Thoracic aorta (tissue), 2 donors: ENCODE measurements around the gene PPP2R1A. TPM values are rescaled to one million over a fixed set of nuclear protein-coding genes. Genes with fewer than 3 reads are reported as not detected.
A peak's percentile ranks its signal among the peaks of the same experiment; 100 is the strongest.

Source experiments
- ATAC-seq: fragments of 150-250 bp; one replicate; pipeline ENCODE4 v1.8.0; 2017; ENCODE audit warnings: low read depth; ENCODE audit not compliant: insufficient number of reproducible peaks, low FRiP score
- DNase-seq: peaks from one replicate; pipeline ENCODE4 v3.0.0-alpha.2; 2020; ENCODE audit warnings: low spot score
- H3K27ac ChIP-seq, 2 donors: fragments of 200-600 bp; sonication (generic); 1 replicate in 1 of 2; 2 replicates in 1 of 2; pipeline ENCODE4 v1.5.1; 2016; ENCODE audit warnings: mild to moderate bottlenecking in 2 of 2, moderate library complexity in 2 of 2
- H3K27me3 ChIP-seq: fragments of 200-600 bp; sonication (generic); replicated peaks from 2 replicates; pipeline ENCODE4 v1.6.0; 2016; ENCODE audit warnings: mild to moderate bottlenecking; ENCODE audit not compliant: insufficient read depth
- H3K36me3 ChIP-seq: fragments of 200-600 bp; sonication (generic); one replicate; pipeline ENCODE4 v1.5.1; 2016
- H3K4me1 ChIP-seq, 2 donors: fragments of 200-600 bp; sonication (generic); 1 replicate in 1 of 2; 2 replicates in 1 of 2; pipeline versions ENCODE4 v1.5.1 to v1.6.0; 2016; ENCODE audit warnings: low read depth in 2 of 2, mild to moderate bottlenecking in 1 of 2; ENCODE audit not compliant: control insufficient read depth in 1 of 2
- H3K4me3 ChIP-seq: fragments of 200-600 bp; sonication (generic); 2 replicates; pipeline ENCODE4 v1.5.1; 2016; ENCODE audit warnings: mild to moderate bottlenecking
- H3K9me3 ChIP-seq: fragments of 200-600 bp; sonication (generic); 2 replicates; pipeline ENCODE4 v1.5.1; 2016
- total RNA-seq, 2 donors: library from RNA; depleted of rRNA; stranded (reverse); fragments of >200 nt; gene quantifications; one replicate each; pipeline versions ENCODE4 v1.1.0 to v1.2.3, GENCODE V29; 2016
- TF ChIP-seq, protein P1 (sequence below): fragments of 200-600 bp; sonication (generic); IDR thresholded peaks from one replicate; pipeline ENCODE4 v1.5.1; 2019; ENCODE audit warnings: antibody characterized with exemption

The PPP2R1A gene
- total RNA-seq, 2 donors from 2014 or later: 153 to 252 TPM

DNA sequence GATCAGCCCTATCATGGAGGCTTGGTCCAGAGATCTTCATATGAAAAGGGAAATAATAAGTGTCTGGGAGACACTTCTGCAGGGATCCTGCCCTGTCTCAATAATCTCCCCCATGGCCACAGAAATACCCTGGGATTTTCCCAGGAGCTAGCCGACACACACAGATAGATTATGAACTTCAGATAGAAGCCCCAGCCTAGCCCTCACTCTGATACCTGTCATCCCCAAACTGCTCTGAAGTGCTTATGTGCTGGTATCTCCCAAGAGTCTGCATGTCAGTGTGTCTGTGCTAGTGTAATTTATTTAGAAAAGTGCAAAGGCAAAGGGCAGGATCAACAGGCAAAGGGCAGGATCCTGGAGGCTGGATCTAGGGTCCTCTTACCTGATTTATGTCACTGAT, 40.8 kb downstream of the PPP2R1A start:
- TF ChIP-seq, protein P1, sequence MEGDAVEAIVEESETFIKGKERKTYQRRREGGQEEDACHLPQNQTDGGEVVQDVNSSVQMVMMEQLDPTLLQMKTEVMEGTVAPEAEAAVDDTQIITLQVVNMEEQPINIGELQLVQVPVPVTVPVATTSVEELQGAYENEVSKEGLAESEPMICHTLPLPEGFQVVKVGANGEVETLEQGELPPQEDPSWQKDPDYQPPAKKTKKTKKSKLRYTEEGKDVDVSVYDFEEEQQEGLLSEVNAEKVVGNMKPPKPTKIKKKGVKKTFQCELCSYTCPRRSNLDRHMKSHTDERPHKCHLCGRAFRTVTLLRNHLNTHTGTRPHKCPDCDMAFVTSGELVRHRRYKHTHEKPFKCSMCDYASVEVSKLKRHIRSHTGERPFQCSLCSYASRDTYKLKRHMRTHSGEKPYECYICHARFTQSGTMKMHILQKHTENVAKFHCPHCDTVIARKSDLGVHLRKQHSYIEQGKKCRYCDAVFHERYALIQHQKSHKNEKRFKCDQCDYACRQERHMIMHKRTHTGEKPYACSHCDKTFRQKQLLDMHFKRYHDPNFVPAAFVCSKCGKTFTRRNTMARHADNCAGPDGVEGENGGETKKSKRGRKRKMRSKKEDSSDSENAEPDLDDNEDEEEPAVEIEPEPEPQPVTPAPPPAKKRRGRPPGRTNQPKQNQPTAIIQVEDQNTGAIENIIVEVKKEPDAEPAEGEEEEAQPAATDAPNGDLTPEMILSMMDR: no peak
- H3K4me1 ChIP-seq: no peaks in the 10 kb centered on the region
- no peak for ATAC-seq
- H3K27me3 ChIP-seq: no peaks in the 10 kb centered on the region
- no peaks in the 10 kb centered on the region for H3K9me3 ChIP-seq
- DNase-seq: no peak
- peaks cover 20% of the 10 kb centered on the region for H3K36me3 ChIP-seq
- H3K27ac ChIP-seq: no peak overlapping the region
- no peak overlapping the region for H3K4me3 ChIP-seq

DNA sequence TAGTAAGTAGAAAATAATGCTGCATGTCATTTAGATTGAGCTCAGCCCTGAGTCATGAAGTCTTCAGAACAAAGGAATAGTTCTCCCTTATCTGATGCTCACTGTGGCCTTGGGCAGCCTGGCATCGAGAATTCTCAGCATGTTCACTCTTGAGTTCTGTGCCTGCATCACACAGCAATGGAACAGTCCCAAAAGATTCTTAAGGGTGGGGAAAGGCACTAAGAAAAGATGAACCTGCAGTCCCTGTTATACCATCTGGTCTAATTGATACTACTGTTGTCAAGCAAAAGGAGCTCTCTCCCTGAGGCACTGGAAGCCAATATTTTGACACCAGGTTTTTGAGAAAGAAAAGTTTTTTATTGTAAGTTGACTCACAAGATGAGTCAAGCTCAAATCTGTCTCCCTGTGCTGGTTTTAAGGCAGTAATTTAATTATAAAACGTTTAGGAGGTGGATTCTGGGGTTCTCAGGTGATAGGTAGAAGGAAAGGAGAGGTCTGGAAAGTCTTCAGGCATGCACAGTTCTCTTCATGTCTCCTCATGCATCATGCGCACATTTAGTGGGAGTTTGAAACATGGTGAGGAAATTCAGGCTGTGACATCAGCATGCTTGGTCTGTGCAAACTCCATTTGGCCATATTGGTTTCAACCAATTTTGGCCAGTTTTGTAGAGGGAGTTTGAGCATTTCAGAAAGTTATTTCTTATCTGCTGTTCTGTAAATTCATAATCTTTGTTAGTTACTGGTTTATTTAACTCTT, 41.5 kb downstream of the PPP2R1A start:
- no peak for ATAC-seq
- no peaks in the 10 kb centered on the region for H3K9me3 ChIP-seq
- no peak for DNase-seq

DNA sequence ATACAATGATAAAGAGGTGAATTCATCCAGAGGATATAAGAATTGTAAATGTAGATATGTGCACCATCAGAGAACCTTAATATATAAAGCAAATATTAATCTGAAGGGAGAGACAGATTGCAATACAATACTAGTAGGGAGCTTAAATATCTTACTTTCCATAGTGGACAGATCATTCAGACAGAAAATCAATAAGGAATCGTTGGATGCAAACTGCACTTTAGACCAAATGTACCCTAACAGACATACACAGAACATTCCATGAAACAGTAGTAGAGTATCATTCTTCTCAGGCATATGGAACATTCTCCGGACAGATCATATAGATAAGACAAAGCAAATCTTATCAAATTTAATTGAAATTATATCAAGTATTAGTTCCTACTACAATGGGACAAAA, 44.6 kb downstream of the PPP2R1A start:
- no peak overlapping the region for H3K4me3 ChIP-seq
- H3K36me3 ChIP-seq: no peaks in the 10 kb centered on the region
- ATAC-seq (no peak), DNase-seq (no peak)
- H3K4me1 ChIP-seq: no peaks in the 10 kb centered on the region
- no peak overlapping the region for H3K27ac ChIP-seq
- H3K27me3 ChIP-seq: no peaks in the 10 kb centered on the region
- TF ChIP-seq, protein P1: no peak
- no peaks in the 10 kb centered on the region for H3K9me3 ChIP-seq

More for the DNA sequence above, 41.5 kb downstream of the PPP2R1A start:
- no peaks in the 10 kb centered on the region for H3K4me1 ChIP-seq
- TF ChIP-seq, protein P1: no peak
- H3K4me3 ChIP-seq: no peak overlapping the region
- H3K36me3 ChIP-seq: peaks cover 14% of the 10 kb centered on the region
- H3K27me3 ChIP-seq: no peaks in the 10 kb centered on the region
- H3K27ac ChIP-seq: no peak overlapping the region

DNA sequence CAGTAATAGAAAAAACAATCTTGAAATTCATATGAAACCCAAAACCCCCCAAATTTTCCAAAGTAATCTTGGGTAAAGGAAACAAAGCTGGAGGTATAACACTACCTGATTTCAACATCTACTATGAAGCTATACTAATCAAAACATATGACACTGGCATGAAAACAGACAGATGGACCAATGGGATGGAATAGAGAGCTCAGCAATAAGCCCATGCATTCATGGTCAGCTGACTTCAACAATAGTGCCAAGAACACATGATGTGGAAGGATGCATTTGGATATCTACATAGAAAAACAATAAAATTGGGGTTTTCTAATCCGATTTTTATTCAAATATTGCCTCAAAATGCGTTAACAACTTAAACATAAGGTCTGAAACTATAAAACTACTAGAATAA, 47.3 kb downstream of the PPP2R1A start:
- Histone ChIP-seq H3K4me1 (no peaks in the 10 kb centered on the region), H3K27me3 (no peaks in the 10 kb centered on the region), H3K4me3 (no peak overlapping the region), H3K36me3 (no peaks in the 10 kb centered on the region), H3K9me3 (no peaks in the 10 kb centered on the region), H3K27ac (no peak overlapping the region)
- ATAC-seq (no peak), DNase-seq (no peak)
- TF ChIP-seq, protein P1: no peak

DNA sequence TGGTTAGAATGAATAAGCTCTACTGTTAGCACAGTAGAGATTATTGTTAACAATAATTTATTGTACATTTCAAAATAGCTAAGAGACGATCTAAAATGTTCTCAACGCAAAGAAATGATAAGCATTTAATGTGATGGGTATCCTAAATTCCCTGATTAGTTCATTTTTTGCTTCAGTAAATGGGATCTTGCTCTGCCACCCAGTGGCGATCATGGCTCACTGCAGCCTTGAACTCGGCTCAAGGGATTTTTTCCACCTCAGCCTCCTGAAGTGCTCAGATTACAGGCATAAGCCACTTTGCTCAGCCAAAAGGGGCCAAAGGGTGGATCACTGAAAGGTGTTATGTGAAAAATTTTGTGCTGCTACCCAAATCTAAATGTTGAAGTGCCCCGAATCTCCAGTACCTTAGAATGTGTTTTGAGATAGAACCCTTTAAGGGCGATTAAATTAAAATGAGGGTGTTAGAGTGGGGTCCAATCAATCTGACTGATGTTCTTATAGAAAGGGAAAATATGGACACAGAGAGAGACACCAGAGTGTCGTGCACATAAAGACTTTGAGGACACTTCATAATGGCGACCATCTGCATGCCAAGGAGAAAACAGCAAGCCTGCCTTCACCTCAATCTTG, 48.0 kb downstream of the PPP2R1A start:
- DNase-seq: no peak

More for the DNA sequence above, 48.0 kb downstream of the PPP2R1A start:
- no peak overlapping the region for H3K27ac ChIP-seq
- peak; percentile 28 for ATAC-seq
- H3K36me3 ChIP-seq: no peaks in the 10 kb centered on the region
- H3K4me3 ChIP-seq: no peak overlapping the region
- TF ChIP-seq, protein P1: peak; percentile 87
- H3K27me3 ChIP-seq: no peaks in the 10 kb centered on the region
- no peaks in the 10 kb centered on the region for H3K4me1 ChIP-seq
- H3K9me3 ChIP-seq: no peaks in the 10 kb centered on the region
